SK-N-SH treated with all-trans-retinoic acid at 6 μM for 48 hours (cell line): ENCODE measurements around the gene KLHL25.

Experiments used
- ATAC-seq: fragments of 200-7000 bp; cut with Tn5 transposase; 3 replicates; pipeline ENCODE4 v1.9.1; 2020; ENCODE audit warnings: mild to moderate bottlenecking, moderate library complexity
- ARNTL ChIP-seq: fragments of 450-650 bp; formaldehyde crosslinking; IDR thresholded peaks from 2 replicates; pipeline ENCODE4 v1.5.0; 2020; ENCODE audit warnings: low read depth, mild to moderate bottlenecking, moderate library complexity, borderline replicate concordance
- BACH2 ChIP-seq: fragments of 250-450 bp; sonication (Bioruptor Pico); IDR thresholded peaks from 2 replicates; pipeline ENCODE4 v1.9.0; 2021; ENCODE audit warnings: mild to moderate bottlenecking, borderline replicate concordance
- CSDC2 ChIP-seq: fragments of 250-450 bp; sonication (Bioruptor Pico); IDR thresholded peaks from 2 replicates; pipeline ENCODE4 v1.5.0; 2020; ENCODE audit warnings: mild to moderate bottlenecking, moderate library complexity
- ESRRG ChIP-seq: fragments of 250-450 bp; sonication (Bioruptor Pico); IDR thresholded peaks from 2 replicates; pipeline ENCODE4 v1.6.1; 2021; ENCODE audit warnings: mild to moderate bottlenecking
- GLIS3 ChIP-seq: fragments of 250-450 bp; sonication (Bioruptor Pico); IDR thresholded peaks from 2 replicates; pipeline ENCODE4 v1.5.0; 2020; ENCODE audit warnings: mild to moderate bottlenecking, moderate library complexity
- OSR1 ChIP-seq: fragments of 250-450 bp; sonication (Bioruptor Pico); IDR thresholded peaks from 2 replicates; pipeline ENCODE4 v1.8.0; 2022; ENCODE audit warnings: moderate library complexity, mild to moderate bottlenecking, inconsistent platforms
- RARB ChIP-seq: fragments of 250-450 bp; sonication (Bioruptor Pico); IDR thresholded peaks from 2 replicates; pipeline ENCODE4 v1.8.0; 2021; ENCODE audit warnings: mild to moderate bottlenecking, moderate library complexity
- SNAI2 ChIP-seq: fragments of 250-450 bp; sonication (Bioruptor Pico); IDR thresholded peaks from 2 replicates; pipeline ENCODE4 v1.5.0; 2020; ENCODE audit warnings: mild to moderate bottlenecking, moderate library complexity
- TCF4 ChIP-seq: fragments of 250-450 bp; sonication (Bioruptor Pico); IDR thresholded peaks from 2 replicates; pipeline ENCODE4 v1.8.0; 2021; ENCODE audit warnings: mild to moderate bottlenecking, moderate library complexity, borderline replicate concordance
- TOX ChIP-seq: fragments of 250-450 bp; sonication (Bioruptor Pico); IDR thresholded peaks from 2 replicates; pipeline ENCODE4 v1.8.0; 2021; ENCODE audit warnings: mild to moderate bottlenecking, moderate library complexity, borderline replicate concordance
- TSHZ2 ChIP-seq: fragments of 250-450 bp; sonication (Bioruptor Pico); IDR thresholded peaks from 2 replicates; pipeline ENCODE4 v1.5.0; 2020; ENCODE audit warnings: mild to moderate bottlenecking, moderate library complexity
- ZC3H10 ChIP-seq: fragments of 250-450 bp; sonication (Bioruptor Pico); IDR thresholded peaks from 2 replicates; pipeline ENCODE4 v1.5.1; 2021; ENCODE audit warnings: mild to moderate bottlenecking, moderate library complexity
- ZFP30 ChIP-seq: fragments of 450-650 bp; formaldehyde crosslinking; IDR thresholded peaks from 2 replicates; pipeline ENCODE4 v1.5.0; 2022; ENCODE audit warnings: mild to moderate bottlenecking, moderate library complexity
- ZNF565 ChIP-seq: fragments of 450-650 bp; formaldehyde crosslinking; conservative IDR thresholded peaks from 2 replicates; pipeline ENCODE4 v1.5.0; 2020; ENCODE audit warnings: low read depth, mild to moderate bottlenecking, moderate library complexity
- ZNF70 ChIP-seq: fragments of 450-650 bp; formaldehyde crosslinking; IDR thresholded peaks from 2 replicates; pipeline ENCODE4 v1.5.0; 2020; ENCODE audit warnings: mild to moderate bottlenecking, moderate library complexity
- ZNF8 ChIP-seq: fragments of 450-650 bp; formaldehyde crosslinking; IDR thresholded peaks from 2 replicates; pipeline ENCODE4 v1.5.0; 2020; ENCODE audit warnings: mild to moderate bottlenecking, moderate library complexity
- TF ChIP-seq, protein P1 (sequence below): fragments of 250-450 bp; sonication (Bioruptor Pico); IDR thresholded peaks from 2 replicates; pipeline ENCODE4 v1.8.0; 2021; ENCODE audit warnings: low read depth, mild to moderate bottlenecking, moderate library complexity, borderline replicate concordance
- TF ChIP-seq, protein P2 (sequence below): fragments of 250-450 bp; sonication (Bioruptor Pico); IDR thresholded peaks from 2 replicates; pipeline ENCODE4 v1.8.0; 2020; ENCODE audit warnings: mild to moderate bottlenecking, moderate library complexity, borderline replicate concordance
- TF ChIP-seq, protein P3 (sequence below): fragments of 250-450 bp; sonication (Bioruptor Pico); IDR thresholded peaks from 2 replicates; pipeline ENCODE4 v1.5.1; 2020; ENCODE audit warnings: low read depth, mild to moderate bottlenecking, moderate library complexity
- TF ChIP-seq, protein P4 (sequence below): fragments of 250-450 bp; sonication (Bioruptor Pico); IDR thresholded peaks from 2 replicates; pipeline ENCODE4 v1.5.1; 2021; ENCODE audit warnings: mild to moderate bottlenecking, moderate library complexity

The KLHL25 gene

DNA sequence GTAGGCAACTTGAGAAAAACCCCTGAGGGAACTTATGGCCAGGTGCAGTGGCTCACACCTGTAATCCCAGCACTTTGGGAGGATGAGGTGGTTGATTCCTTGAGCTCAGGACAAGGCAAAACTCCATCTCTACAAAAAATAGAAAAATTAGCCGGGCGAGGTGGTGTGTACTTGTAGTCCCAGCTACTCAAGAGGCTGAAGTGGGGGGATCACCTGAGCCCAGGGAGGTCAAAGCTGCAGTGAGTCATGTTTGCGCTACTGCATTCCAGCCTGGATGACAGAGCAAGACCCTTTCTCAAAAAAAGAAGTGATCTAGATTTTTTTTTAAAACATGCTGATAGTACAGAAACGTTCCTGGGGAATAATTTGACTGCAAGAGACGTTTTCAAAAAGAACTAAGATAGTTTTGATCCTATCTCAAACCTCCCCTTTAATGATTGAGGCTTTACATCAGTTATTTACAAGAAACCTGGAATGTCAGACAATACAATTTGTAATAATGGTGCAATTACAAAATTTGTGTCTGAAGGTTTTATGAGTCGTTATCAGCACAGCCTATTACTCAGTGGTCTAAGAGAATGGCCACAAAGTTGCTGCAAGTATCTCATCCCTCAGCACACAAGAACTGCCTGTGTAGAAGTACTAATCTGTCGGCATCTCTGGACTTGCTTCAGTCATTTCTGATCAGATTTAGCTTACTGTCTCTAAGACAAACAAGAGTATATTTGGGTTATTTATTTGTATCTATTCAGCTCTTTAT is 32.2 kb upstream of the KLHL25 start:
- TF ChIP-seq ARNTL (CRISPR knock-in tag) (no peak), ZNF8 (no peak), OSR1 (CRISPR knock-in tag) (no peak), ESRRG (CRISPR knock-in tag) (no peak), TCF4 (CRISPR knock-in tag) (no peak), GLIS3 (no peak), TSHZ2 (CRISPR knock-in tag) (no peak), BACH2 (CRISPR knock-in tag) (no peak), CSDC2 (no peak), TOX (CRISPR knock-in tag) (no peak)
- TF ChIP-seq, protein P1, sequence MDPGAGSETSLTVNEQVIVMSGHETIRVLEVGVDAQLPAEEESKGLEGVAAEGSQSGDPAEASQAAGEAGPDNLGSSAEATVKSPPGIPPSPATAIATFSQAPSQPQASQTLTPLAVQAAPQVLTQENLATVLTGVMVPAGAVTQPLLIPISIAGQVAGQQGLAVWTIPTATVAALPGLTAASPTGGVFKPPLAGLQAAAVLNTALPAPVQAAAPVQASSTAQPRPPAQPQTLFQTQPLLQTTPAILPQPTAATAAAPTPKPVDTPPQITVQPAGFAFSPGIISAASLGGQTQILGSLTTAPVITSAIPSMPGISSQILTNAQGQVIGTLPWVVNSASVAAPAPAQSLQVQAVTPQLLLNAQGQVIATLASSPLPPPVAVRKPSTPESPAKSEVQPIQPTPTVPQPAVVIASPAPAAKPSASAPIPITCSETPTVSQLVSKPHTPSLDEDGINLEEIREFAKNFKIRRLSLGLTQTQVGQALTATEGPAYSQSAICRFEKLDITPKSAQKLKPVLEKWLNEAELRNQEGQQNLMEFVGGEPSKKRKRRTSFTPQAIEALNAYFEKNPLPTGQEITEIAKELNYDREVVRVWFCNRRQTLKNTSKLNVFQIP (CRISPR knock-in tag) = no peak
- TF ChIP-seq, protein P2, sequence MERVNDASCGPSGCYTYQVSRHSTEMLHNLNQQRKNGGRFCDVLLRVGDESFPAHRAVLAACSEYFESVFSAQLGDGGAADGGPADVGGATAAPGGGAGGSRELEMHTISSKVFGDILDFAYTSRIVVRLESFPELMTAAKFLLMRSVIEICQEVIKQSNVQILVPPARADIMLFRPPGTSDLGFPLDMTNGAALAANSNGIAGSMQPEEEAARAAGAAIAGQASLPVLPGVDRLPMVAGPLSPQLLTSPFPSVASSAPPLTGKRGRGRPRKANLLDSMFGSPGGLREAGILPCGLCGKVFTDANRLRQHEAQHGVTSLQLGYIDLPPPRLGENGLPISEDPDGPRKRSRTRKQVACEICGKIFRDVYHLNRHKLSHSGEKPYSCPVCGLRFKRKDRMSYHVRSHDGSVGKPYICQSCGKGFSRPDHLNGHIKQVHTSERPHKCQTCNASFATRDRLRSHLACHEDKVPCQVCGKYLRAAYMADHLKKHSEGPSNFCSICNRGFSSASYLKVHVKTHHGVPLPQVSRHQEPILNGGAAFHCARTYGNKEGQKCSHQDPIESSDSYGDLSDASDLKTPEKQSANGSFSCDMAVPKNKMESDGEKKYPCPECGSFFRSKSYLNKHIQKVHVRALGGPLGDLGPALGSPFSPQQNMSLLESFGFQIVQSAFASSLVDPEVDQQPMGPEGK = no peak
- TF ChIP-seq, protein P3, sequence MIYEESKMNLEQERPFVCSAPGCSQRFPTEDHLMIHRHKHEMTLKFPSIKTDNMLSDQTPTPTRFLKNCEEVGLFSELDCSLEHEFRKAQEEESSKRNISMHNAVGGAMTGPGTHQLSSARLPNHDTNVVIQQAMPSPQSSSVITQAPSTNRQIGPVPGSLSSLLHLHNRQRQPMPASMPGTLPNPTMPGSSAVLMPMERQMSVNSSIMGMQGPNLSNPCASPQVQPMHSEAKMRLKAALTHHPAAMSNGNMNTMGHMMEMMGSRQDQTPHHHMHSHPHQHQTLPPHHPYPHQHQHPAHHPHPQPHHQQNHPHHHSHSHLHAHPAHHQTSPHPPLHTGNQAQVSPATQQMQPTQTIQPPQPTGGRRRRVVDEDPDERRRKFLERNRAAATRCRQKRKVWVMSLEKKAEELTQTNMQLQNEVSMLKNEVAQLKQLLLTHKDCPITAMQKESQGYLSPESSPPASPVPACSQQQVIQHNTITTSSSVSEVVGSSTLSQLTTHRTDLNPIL = no peak
- no peak for ATAC-seq

DNA sequence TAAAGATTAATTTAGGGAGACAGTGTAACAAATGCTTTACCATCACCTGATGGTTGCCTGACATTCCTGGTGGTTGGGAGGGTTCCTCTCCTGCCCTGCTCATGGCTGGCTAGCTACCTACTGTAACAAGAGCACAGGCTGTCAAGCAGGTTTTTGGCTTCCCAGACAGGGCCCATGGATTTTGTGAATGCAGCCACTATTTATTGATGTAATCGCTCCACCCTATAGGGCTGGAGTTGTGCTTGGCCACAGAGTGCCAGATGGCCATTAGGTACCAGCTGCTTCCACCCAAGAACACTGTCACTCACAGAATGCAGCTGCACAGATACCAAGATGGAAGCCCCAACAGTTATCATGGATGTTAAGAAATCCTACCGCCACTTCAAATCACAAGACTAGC is 31.0 kb upstream of the KLHL25 start:
- ATAC-seq = no peak
- no peak for TF ChIP-seq TOX (CRISPR knock-in tag)
- TF ChIP-seq RARB (CRISPR knock-in tag) = no peak
- no peak for TF ChIP-seq ZNF8
- no peak for TF ChIP-seq ZC3H10
- no peak for TF ChIP-seq BACH2 (CRISPR knock-in tag)
- TF ChIP-seq, protein P1 (CRISPR knock-in tag) = no peak
- no peak for TF ChIP-seq ARNTL (CRISPR knock-in tag)
- no peak for TF ChIP-seq CSDC2

DNA sequence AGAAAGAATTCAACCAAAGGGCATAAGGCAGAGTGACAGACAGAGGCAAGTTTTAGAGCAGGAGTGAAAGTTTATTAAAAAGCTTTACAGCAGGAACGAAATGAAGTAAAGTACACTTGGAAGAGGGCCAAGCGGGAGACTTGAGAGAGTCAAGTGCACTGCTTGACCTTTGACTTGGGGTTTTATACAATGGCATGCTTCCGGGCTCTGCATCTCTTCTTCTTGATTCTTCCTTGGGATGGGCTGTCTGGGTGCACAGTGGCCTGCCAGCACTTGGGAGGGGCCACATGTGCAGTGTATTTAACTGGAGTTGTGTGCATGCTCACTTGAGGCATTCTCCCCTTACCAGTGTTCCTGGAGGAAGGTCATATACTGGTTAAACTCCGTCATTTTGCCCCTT is 30.4 kb upstream of the KLHL25 start:
- ATAC-seq = no peak
- TF ChIP-seq, protein P1 (CRISPR knock-in tag) = no peak
- TF ChIP-seq ZNF8 (no peak), ZNF70 (CRISPR knock-in tag) (no peak), TOX (CRISPR knock-in tag) (no peak), TSHZ2 (CRISPR knock-in tag) (no peak), SNAI2 (CRISPR knock-in tag) (no peak), ZFP30 (CRISPR knock-in tag) (no peak), ZNF565 (CRISPR knock-in tag) (no peak), GLIS3 (no peak)
- TF ChIP-seq, protein P4, sequence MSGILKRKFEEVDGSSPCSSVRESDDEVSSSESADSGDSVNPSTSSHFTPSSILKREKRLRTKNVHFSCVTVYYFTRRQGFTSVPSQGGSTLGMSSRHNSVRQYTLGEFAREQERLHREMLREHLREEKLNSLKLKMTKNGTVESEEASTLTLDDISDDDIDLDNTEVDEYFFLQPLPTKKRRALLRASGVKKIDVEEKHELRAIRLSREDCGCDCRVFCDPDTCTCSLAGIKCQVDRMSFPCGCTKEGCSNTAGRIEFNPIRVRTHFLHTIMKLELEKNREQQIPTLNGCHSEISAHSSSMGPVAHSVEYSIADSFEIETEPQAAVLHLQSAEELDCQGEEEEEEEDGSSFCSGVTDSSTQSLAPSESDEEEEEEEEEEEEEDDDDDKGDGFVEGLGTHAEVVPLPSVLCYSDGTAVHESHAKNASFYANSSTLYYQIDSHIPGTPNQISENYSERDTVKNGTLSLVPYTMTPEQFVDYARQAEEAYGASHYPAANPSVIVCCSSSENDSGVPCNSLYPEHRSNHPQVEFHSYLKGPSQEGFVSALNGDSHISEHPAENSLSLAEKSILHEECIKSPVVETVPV = no peak
